Osteocyte (in vitro differentiated cells): ENCODE results near the gene CTAGE9. TPM values are rescaled to one million over a fixed set of nuclear protein-coding genes. Genes with fewer than 3 reads are reported as not detected.

Experiments used
- DNase-seq: peaks from one replicate; pipeline ENCODE4 v3.0.0; 2021; ENCODE audit warnings: mixed read lengths; ENCODE audit not compliant: unreplicated experiment; ENCODE audit errors: extremely low spot score
- H3K27ac Mint-ChIP-seq: one replicate; pipeline ENCODE4 v1.8.0; 2021; ENCODE audit warnings: mild to moderate bottlenecking, mixed read lengths; ENCODE audit not compliant: unreplicated experiment
- H3K27me3 Mint-ChIP-seq: one replicate; pipeline ENCODE4 v1.8.0; 2021; ENCODE audit warnings: mixed read lengths; ENCODE audit not compliant: unreplicated experiment
- H3K36me3 Mint-ChIP-seq: one replicate; pipeline ENCODE4 v1.8.0; 2021; ENCODE audit warnings: mixed read lengths; ENCODE audit not compliant: unreplicated experiment
- H3K4me1 Mint-ChIP-seq: one replicate; pipeline ENCODE4 v1.8.0; 2021; ENCODE audit warnings: mixed read lengths; ENCODE audit not compliant: unreplicated experiment
- H3K4me3 Mint-ChIP-seq: one replicate; pipeline ENCODE4 v1.8.0; 2021; ENCODE audit warnings: mild to moderate bottlenecking, moderate library complexity, mixed read lengths; ENCODE audit not compliant: unreplicated experiment
- H3K9me3 Mint-ChIP-seq: one replicate; pipeline ENCODE4 v1.8.0; 2021; ENCODE audit warnings: mixed read lengths; ENCODE audit not compliant: unreplicated experiment
- total RNA-seq: library from RNA; stranded (reverse); gene quantifications from 2 replicates; pipeline ENCODE4 v1.2.1, GENCODE V29; 2021
- TF ChIP-seq, protein P1 (sequence below): fragments of 200-600 bp; sonication (generic); IDR thresholded peaks from 2 replicates; pipeline ENCODE4 v1.5.0; 2021; ENCODE audit warnings: antibody characterized with exemption, mild to moderate bottlenecking, moderate library complexity

Gene CTAGE9
- total RNA-seq, 1 donor from 2014 or later: not detected

- no peak overlapping the region for H3K27ac Mint-ChIP-seq
- peaks cover 5% of the 10 kb centered on the region for H3K4me1 Mint-ChIP-seq
- H3K9me3 Mint-ChIP-seq: no peaks in the 10 kb centered on the region
- TF ChIP-seq, protein P1, sequence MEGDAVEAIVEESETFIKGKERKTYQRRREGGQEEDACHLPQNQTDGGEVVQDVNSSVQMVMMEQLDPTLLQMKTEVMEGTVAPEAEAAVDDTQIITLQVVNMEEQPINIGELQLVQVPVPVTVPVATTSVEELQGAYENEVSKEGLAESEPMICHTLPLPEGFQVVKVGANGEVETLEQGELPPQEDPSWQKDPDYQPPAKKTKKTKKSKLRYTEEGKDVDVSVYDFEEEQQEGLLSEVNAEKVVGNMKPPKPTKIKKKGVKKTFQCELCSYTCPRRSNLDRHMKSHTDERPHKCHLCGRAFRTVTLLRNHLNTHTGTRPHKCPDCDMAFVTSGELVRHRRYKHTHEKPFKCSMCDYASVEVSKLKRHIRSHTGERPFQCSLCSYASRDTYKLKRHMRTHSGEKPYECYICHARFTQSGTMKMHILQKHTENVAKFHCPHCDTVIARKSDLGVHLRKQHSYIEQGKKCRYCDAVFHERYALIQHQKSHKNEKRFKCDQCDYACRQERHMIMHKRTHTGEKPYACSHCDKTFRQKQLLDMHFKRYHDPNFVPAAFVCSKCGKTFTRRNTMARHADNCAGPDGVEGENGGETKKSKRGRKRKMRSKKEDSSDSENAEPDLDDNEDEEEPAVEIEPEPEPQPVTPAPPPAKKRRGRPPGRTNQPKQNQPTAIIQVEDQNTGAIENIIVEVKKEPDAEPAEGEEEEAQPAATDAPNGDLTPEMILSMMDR: no peak
- H3K36me3 Mint-ChIP-seq: no peaks in the 10 kb centered on the region
- peaks cover 10% of the 10 kb centered on the region for H3K27me3 Mint-ChIP-seq
- DNase-seq: no peak
- H3K4me3 Mint-ChIP-seq: no peak overlapping the region
Measured at GRCh38 chr6:131678442-131678841, 32.4 kb downstream of the CTAGE9 start.

DNA sequence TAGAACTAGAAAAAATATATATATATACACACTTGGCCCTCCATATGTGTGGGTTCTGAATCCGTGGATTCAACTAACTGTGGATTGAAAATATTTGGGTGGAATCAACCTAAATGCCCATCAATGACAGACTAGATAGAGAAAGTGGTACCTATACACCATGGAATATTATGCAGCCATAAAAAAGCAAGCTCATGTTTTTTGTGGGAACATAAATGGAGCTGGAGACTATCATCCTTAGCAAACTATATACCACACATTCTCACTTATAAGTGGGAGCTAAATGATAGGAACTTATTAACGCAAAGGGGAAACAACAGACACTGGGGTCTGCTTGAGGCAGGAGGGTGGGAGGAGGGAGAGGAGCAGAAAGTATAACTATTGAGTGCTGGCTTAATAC lies 37.6 kb downstream of the CTAGE9 start:
- Mint-ChIP-seq H3K4me1 (peaks cover 2% of the 10 kb centered on the region), H3K4me3 (no peak overlapping the region), H3K9me3 (no peaks in the 10 kb centered on the region), H3K27me3 (peaks cover 6% of the 10 kb centered on the region), H3K27ac (no peak overlapping the region), H3K36me3 (no peaks in the 10 kb centered on the region)
- no peak for DNase-seq
- TF ChIP-seq, protein P1: no peak

DNA sequence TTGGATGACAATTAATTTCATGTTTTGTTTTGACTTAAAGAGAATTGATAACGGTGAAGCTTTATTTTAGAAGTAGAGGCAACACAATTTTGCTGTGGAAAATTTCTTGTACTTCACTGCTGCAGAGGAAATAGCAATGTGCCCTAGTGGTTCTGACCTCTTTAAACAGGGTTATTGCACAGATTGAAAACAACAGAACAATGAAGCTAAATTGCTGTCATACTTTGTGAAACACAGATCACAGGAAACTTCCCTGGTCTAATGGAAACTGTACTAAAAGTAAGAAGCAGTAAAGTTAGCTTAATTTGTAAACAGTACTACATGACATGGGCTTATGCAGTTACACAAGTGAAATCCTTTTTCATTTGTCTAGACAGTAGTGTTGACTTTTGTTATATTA lies 40.9 kb downstream of the CTAGE9 start:
- no peak for DNase-seq
- peaks cover 2% of the 10 kb centered on the region for H3K4me1 Mint-ChIP-seq
- TF ChIP-seq, protein P1: no peak
- no peak overlapping the region for H3K27ac Mint-ChIP-seq
- no peaks in the 10 kb centered on the region for H3K36me3 Mint-ChIP-seq
- H3K27me3 Mint-ChIP-seq: peaks cover 22% of the 10 kb centered on the region
- H3K9me3 Mint-ChIP-seq: no peaks in the 10 kb centered on the region
- H3K4me3 Mint-ChIP-seq: no peak overlapping the region

GRCh38 chr6:131663578-131664165 lies 47.1 kb downstream of the CTAGE9 start:
- no peak overlapping the region for H3K4me3 Mint-ChIP-seq
- H3K4me1 Mint-ChIP-seq: no peaks in the 10 kb centered on the region
- no peaks in the 10 kb centered on the region for H3K36me3 Mint-ChIP-seq
- H3K9me3 Mint-ChIP-seq: no peaks in the 10 kb centered on the region
- no peak for DNase-seq
- TF ChIP-seq, protein P1: no peak
- H3K27me3 Mint-ChIP-seq: peaks cover 25% of the 10 kb centered on the region
- H3K27ac Mint-ChIP-seq: no peak overlapping the region

GRCh38 chr6:131660195-131660594 lies 50.6 kb downstream of the CTAGE9 start:
- Mint-ChIP-seq H3K4me1 (no peaks in the 10 kb centered on the region), H3K4me3 (no peak overlapping the region), H3K36me3 (no peaks in the 10 kb centered on the region), H3K27ac (no peak overlapping the region), H3K27me3 (peaks cover 10% of the 10 kb centered on the region), H3K9me3 (no peaks in the 10 kb centered on the region)
- TF ChIP-seq, protein P1: no peak
- no peak for DNase-seq

Other genes with a start within 250 kb of the CTAGE9 start
- not detected in 2 replicates for gene ARG1, start 137.8 kb downstream of the CTAGE9 start, total RNA-seq
- 30.6 and 33.3 TPM in 2 replicates for gene MED23, start 82.8 kb downstream of the CTAGE9 start, total RNA-seq
- not detected in 2 replicates for gene ENPP3, start 73.7 kb downstream of the CTAGE9 start, total RNA-seq
- not detected in 2 replicates for gene OR2A4, start 9.6 kb downstream of the CTAGE9 start, total RNA-seq
- gene ENPP1, start 97.0 kb upstream of the CTAGE9 start, total RNA-seq: 21.1 and 22.4 TPM in 2 replicates
- gene CCN2, start 240.4 kb upstream of the CTAGE9 start, total RNA-seq: 635 and 878 TPM in 2 replicates